DMS53 (cell line): ENCODE measurements around the gene PROM2.
A peak's percentile ranks its signal among the peaks of the same experiment; 100 is the strongest.
"Not testable (repeated sequence)": the region's sequence is repeated elsewhere in the genome, so short reads cannot be mapped to it uniquely, and the experiment has no call there.

ENCODE experiments used
- DNase-seq: peaks from one replicate; lab custom pipeline; 2025; lab: John Stamatoyannopoulos, UW

PROM2 gene

DNA sequence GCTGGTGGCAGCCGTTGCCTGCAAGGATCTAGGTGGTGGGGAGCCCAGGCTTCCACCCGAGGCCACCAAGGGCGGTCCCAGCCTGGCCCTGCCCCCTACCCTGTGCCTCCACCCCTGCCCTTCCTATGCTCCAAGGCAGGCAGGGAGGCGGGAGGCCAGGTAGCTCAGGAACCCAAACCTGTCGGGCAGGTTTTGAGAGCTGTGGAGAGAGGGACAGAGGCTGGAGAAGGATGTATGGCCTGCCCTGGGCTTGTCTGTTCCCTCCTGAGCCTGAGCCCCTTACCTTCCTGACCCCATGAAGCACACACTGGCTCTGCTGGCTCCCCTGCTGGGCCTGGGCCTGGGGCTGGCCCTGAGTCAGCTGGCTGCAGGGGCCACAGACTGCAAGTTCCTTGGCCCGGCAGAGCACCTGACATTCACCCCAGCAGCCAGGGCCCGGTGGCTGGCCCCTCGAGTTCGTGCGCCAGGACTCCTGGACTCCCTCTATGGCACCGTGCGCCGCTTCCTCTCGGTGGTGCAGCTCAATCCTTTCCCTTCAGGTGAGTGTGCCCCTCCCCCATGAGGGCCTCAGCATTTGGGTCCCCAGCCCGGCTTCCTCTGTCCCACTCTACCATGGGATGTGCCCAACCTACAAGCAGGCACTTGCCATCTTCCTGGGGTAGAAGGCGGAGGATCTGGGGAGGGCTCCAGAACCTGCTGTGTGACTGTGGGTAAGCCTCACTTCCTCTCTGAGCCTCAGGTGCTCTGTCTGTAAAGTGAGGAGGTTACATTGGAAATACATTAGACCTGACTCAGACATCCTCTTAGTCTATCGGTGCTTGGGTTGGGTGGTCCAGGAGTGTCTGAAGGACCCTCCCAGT is at the start of gene PROM2:
PROM2 (plus strand) TSS at position 159 of the 860 bp plus-strand sequence; CDS start at position 296, 137 bp downstream.
- peak; percentile 98 for DNase-seq

GRCh38 chr2:95225658-95226057 is 48.6 kb upstream of the PROM2 start:
- no peak for DNase-seq

DNA sequence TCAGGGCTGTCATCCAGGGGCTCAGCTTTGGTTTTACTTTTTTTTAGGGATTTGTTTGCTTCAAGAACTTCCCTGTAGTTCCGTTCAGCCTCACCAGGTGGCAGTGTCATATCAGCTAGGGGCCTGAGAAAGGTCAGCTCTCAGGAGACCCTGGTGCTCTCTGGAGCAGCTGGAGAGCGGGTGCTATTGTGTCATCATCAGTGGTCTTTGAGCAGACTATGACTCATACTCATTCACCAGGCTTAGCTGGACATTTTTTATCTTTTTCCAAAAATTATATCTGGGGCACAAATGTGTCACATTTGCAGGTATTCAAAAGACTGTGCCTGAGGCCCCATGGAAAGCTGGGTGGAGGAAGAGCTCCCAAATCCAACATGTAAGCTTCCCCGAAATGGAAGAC is 42.5 kb upstream of the PROM2 start:
- peak; percentile 91 for DNase-seq

GRCh38 chr2:95232232-95232631 is 42.0 kb upstream of the PROM2 start:
- DNase-seq: no peak

DNA sequence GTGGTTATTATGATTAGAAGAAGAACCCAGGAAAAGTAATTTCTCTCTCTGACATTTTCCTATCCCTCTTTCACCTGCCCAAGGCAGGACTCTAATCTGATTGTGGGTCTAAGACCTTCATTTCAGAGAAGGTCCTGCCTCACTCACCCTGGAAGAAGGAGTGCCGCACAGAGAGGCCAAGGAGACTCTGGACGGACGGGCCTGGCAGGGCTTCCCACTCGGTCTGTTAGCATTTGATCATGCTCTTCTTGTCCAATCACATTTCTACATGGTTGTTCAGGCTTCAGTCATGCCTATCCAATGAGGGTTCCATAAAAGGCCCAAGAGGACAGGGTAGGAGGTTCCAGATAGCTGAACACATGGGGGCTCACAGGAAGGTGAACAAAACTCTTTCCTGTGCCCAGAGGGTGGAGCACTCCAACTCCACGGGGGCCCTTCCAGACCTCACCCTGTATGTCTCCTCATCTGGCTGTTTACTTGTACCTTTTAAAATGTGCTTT is 39.9 kb upstream of the PROM2 start:
- DNase-seq: no peak

DNA sequence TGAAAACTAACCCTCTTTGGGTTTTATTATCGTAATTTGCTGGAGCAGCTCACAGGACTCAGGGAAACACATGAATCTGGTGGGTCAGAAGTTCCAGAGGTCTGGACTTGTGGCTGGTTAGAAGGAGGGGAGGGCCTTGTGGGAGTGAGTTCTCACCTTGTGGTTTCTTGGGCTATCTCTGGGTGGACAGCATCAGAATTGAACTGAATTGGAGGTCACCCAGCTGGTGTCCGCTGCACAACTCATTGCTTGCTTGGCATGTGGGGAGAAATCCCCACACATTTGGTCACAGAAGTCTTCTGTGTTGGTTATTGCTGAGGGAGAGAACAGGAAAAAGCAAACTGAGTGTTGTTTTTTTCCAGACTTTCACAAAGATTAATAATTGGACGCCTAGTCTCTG is 39.4 kb upstream of the PROM2 start:
- DNase-seq: no peak

DNA sequence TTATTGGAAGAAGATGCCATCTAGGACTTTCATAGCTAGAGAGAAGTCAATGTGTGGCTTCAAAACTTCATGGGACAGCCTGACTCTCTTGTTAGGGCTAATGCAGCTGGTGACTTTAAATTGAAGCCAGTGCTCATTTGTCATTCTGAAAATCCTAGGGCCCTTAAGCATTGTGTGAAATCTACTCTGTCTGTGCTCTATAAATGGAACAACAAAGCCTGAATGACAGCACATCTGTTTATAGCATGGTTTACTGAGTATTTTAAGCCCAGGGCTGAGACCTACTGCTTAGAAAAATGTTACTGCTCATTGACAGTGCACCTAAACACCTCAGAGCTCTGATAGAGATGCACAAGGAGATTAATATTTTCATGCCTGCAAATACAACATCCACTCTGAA is 36.1 kb upstream of the PROM2 start:
- DNase-seq: no peak

GRCh38 chr2:95240091-95240490 is 34.2 kb upstream of the PROM2 start:
- no peak for DNase-seq

- DNase-seq: no peak
Measured at GRCh38 chr2:95240556-95240955, 33.7 kb upstream of the PROM2 start.

DNA sequence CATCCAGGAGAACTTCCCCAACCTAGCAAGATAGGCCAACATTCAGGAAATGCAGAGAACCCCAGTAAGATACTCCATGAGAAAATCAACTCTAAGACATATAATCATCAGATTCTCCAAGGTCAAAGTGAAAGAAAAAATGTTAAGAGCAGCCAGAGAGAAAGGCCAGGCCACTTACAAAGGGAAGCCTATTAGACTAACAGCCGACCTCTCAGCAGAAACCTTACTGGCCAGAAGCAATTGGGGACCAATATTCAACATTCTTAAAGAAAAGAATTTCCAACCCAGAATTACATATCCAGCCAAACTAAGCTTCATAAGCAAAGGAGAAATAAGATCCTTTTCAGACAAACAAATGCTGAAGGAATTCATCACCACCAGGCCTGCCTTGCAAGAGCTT is 32.2 kb upstream of the PROM2 start:
- not testable (repeated sequence) for DNase-seq

GRCh38 chr2:95258271-95258670 is 16.0 kb upstream of the PROM2 start:
- no peak for DNase-seq

GRCh38 chr2:95260028-95261023 is 13.9 kb upstream of the PROM2 start:
- DNase-seq: no peak

DNA sequence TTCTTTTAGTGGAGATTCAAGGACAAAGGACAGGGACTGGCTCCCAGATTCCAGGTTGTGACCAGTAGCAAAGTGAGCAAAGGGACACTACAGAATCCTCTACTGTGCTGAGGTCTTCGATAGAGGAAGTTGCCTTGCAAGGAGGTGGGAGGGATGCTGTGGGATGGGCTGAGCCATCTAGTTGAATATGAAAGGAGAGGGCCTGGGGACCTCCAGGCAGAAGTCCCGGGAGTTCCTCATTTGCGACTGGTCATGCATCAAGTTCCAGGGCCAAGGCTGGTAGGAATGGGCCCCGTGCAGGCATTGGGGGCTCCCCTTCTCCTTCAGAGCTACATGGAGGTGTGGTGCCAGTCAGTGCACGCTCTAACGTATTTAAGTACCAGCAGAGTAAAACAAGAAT is 12.6 kb upstream of the PROM2 start:
- DNase-seq: no peak

- no peak for DNase-seq
Measured at GRCh38 chr2:95262896-95263542, 11.2 kb upstream of the PROM2 start.

DNA sequence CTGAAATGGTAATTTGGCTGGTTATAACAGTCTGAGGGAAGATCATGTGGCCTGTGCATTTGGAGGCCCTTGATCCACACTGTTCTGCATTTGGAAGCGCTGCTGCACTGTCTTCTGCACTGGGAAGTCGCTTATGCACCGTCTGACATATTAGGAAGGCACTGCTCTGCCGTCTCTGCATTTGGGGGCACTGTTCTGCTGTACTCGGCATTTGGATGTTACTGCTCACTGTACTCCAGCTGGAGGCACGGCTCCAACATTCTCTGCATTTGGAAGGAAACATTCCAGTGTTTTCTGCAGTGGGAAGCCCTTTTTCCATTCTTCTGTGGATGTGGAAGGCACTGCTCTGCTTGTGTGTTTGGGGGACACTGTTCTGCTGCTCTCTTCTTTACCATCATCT is 9.6 kb upstream of the PROM2 start:
- no peak for DNase-seq

DNA sequence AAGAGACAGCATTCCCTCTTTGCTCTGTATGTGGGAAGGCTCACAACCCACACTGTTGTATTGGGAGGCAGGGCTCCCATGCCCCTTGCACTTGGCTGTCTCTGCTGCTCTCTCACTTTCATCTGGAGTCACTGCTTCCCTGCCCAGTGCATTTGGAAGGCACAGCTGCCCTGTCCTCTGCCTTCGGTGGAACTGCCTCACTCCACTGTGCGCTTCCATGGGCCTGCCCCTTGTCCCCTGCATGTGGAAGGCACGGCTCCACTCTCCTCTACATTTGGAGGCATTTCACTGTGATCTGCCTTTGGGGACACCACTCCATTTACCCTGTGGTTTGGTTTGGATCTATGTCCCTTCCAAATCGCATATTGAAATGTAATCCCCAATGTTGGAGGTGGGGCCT is 9.1 kb upstream of the PROM2 start:
- DNase-seq: no peak

DNA sequence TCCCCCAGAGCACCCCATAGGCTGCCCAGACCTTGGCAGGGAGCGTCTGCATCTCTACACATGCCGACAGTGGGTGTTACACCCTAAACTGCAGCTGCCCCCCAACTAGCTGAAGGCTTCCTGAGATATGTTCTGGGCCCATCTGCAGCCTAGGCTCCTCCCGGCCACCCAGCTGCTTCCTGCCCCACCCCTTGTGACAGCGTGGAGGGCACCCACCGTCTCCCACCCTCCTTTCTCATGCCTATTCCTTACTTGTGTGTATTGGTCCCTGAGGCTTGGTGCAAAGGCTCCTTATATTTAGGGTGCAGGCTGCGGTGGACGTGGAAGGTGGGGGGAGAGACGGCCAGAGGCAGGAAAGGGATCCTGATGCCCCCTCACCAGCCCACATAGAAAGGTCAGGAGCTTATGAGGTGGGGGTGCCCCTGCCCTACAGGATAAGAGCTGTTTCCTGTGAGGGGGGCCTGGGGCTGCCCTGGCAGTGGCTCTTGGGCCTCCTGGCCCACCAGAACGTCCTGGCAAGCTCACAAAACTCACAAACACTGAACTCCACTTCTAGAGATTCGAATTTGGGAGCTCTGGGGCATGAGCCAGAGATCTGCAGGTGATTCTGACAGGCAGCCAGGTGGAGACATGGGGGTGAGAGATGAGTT is 7.3 kb upstream of the PROM2 start:
- no peak for DNase-seq

- DNase-seq: no peak
Measured at GRCh38 chr2:95267458-95268210, 6.6 kb upstream of the PROM2 start.

DNA sequence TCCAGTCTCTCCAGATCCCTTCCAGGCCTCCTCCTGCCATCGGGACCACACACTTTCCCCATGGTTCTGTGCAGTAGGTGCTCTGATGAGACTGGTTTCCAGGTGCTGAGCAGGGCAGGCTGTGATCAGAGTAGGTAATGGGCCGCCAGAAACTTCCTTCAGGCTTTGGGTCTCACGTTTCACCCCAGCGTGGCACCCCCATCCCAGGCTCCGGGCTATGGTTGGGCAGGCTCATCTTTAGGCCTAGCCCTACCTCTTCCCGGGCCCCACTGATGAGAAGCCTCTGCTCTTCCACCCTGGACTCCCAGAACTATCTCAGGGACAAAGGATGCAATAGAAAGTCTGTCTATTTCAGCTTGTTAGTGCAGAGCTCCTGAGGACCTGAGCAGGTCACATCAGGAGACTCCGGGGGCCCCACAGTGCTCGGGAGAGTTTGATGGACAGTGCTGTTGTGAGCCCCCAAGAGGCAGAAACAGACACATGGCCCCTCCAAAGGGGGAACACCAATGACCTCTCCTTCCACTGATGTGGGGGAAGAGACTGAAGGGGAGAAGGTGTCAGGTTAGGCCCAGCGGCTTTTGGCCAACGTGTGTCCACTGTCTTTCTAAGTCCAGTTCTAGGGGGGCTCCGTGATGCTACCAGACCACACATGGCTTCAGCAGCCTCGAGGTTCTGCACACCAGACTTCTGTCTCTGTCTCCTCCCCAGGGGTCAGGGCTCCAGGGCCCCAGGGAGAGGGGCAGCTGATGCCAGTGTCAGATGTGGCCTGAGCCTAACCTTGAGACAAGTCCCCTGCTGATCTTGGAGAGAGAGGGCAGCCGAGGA is 5.8 kb upstream of the PROM2 start:
- DNase-seq: no peak
